GM12801 (cell line): ENCODE results near the gene PNPLA2.

Source experiments
- TF ChIP-seq, protein P1 (sequence below): IDR thresholded peaks from one replicate; pipeline ENCODE4 v1.5.1; 2011; ENCODE audit warnings: control low read depth; ENCODE audit not compliant: insufficient read length; ENCODE audit errors: extremely low read depth

The PNPLA2 gene

DNA sequence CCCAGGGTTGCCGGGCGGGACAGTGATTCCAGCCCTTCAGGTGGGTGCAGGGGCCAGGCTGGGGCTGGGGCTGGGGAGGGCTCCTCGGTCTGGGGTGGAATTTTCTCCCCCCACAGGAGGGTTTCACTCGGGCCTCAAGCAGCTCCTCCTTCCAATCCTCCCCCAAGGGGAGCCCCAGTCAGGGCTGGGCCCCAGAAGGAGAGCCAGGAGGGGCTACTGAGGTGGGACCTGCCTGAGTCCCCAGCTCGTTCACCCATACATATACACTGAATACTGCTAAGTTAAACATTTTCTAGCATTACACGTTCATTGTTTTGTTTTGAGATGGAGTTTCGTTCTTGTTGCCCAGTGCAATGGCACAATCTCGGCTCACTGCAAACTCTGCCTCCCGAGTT, 7.5 kb downstream of the PNPLA2 start:
- TF ChIP-seq, protein P1, sequence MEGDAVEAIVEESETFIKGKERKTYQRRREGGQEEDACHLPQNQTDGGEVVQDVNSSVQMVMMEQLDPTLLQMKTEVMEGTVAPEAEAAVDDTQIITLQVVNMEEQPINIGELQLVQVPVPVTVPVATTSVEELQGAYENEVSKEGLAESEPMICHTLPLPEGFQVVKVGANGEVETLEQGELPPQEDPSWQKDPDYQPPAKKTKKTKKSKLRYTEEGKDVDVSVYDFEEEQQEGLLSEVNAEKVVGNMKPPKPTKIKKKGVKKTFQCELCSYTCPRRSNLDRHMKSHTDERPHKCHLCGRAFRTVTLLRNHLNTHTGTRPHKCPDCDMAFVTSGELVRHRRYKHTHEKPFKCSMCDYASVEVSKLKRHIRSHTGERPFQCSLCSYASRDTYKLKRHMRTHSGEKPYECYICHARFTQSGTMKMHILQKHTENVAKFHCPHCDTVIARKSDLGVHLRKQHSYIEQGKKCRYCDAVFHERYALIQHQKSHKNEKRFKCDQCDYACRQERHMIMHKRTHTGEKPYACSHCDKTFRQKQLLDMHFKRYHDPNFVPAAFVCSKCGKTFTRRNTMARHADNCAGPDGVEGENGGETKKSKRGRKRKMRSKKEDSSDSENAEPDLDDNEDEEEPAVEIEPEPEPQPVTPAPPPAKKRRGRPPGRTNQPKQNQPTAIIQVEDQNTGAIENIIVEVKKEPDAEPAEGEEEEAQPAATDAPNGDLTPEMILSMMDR = no peak

DNA sequence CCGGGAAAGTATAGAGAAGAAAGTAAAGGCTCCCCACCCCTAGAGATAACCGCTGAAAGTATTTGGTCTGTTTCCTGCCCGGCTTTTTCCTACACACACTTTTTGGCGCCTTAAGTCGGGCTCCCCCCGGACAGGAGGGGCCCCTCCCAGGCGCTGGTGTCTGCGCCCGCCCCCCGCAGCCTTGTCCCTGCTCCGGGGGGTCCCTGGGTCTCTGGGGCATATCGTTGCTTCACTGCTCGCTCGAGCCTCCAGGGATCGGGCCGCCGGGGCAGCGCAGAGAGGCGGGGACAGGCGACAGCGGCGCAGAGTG, 8.1 kb downstream of the PNPLA2 start:
- TF ChIP-seq, protein P1 = no peak

DNA sequence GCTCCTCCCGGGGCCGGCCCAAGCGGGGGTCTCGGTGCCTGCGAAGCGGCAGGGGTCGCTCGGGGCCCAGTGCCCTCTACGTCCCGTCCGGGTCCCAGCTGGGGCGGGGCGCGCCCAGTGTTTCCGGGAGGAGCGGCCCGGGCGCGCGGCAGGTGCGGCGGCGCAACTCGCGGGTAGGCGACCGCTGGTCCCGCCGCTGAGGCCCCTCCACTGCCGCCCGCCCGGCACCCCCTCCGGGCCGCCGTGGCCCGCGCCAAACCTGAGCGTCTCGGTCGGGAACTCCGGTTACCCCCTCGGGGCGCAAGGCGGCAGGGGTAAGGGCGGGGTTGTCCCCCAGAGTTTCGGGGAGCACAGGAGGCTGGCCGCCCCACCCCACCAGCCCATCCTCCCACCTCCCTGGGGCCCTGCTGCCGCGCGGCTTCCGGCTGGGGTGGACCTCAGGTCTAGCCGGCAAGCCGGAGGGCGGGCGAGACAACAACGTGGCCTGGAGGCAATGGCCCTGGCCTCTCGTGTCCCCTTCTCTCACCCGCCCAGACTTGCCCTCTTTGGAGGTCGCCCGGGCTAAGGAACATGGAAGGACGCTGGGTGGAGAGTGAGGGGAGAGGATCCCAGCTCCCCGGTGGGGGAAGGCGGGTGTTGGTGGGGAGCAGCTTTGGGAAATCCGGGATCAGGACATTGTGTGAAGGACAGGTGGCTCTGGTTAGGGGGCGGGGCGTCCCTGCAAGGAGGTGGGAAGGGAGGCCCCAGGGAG, 8.6 kb downstream of the PNPLA2 start:
- TF ChIP-seq, protein P1 = no peak

DNA sequence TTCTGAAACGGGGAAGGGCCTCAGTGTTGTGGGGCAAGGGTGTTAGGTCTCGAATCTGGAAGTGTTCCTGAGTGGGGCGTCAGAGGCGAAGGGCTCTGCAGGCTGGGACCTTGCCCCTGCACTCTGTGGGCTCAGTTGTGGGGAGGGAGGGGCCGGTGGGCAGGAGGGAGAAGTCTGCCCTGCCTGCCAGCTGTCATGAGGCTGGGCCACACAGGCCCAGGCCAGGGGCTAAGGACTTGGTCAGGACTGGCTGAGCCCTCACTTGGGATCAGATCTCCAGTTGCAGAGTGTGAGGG, 9.1 kb downstream of the PNPLA2 start, which contains the start of gene CRACR2B:
TSS of gene CRACR2B (plus strand) at position 23 of the 296 bp plus-strand sequence. CDS start 689 bp downstream, outside the sequence.
- TF ChIP-seq, protein P1 = no peak

DNA sequence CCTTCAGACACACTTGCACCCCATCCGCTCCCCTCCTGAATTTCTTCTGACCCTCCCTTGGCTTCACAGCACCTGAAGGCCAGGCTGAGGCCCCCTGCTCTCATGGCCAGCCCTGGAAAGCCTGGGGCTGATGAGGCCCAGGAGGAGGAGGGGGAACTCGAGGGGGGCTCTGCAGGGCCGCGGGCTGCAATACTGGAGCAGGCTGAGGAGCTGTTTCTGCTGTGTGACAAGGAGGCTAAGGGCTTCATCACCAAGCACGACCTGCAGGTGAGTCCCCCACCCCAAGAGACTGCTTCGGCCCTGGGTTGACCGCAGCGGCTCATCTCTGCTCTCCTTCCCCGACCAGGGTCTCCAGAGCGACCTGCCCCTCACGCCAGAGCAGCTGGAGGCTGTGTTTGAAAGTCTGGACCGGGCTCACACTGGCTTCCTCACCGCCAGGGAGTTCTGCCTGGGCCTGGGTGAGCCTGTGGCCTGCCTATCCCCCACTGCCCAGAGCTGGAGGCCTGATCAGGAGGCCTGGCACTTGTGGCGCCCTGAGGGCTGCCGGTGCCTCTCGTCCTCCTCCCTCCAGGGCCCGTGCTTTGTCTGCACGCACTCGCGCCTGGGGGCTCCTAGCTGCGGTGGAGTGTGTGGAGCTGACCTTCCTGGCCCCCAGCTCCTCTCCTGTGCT, 9.9 kb downstream of the PNPLA2 start:
- TF ChIP-seq, protein P1 = no peak

DNA sequence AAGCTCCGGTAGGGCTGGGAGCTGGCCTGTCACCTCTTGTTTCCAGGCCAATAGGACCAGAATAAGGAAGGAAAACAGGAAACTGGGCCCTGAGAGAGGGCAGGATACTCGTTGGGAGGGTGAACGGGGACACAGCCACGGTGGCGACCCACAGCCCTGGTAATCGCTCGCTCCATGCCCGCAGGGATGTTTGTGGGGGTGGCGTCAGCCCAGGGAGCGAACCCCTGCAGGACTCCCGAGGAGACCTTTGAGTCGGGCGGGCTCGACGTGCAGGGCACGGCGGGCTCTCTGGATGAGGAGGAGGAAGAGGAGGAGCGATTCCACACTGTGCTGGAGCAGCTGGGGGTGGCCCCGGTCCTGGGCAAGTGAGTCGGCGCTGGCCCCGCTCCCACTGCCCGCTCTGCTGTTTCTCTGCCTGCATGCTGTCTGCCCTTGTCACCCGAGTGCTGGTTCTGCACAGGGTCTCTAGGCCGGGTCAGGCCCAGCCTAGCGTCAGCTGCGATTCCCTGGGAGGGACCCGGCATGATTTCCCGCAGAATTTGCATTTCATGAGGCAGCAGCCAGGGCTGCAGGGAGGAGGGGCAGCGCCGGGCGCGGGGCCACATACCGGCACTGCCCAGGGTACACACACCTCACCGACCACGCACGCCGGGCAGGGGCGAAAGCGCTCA, 10.6 kb downstream of the PNPLA2 start:
- TF ChIP-seq, protein P1 = no peak

DNA sequence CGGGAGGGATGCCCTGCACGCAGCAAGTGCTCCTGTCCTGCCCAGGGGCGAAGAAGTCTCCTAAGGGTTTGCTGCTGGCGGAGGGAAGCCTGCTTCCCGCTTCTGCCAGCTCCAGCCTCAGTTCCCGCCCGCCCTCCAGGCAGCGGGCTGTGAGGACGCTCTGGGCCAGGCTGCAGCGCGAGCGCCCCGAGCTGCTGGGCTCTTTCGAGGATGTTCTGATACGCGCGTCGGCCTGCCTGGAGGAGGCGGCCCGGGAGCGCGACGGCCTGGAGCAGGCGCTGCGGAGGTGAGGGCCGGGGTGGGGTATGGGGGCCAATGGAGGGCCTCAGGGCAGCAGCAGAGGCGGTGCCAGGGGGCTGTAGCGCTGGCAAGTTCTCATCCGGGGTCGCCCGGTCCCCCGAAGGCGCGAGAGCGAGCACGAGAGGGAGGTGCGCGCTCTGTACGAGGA, 11.2 kb downstream of the PNPLA2 start:
- TF ChIP-seq, protein P1 = no peak
